K562 (cell line): ENCODE data around the gene CCDC88C. TPM values are rescaled to one million over a fixed set of nuclear protein-coding genes. Genes with fewer than 3 reads are reported as not detected.

Source experiments
- ATAC-seq: fragments of 200-7000 bp; cut with Tn5 transposase; 3 replicates; pipeline ENCODE4 v1.9.1; 2020; ENCODE audit warnings: moderate library complexity
- BruUV-seq: library from RNA; stranded (reverse); fragments of 400-500 nt; replicated peaks from 2 replicates; lab custom pipeline; 2021; lab: Mats Ljungman, UMichigan
- CTCF ChIA-PET: fragments of 300-600 bp; formaldehyde crosslinking; extraction: SDS; loops from one replicate; lab custom pipeline; 2021; ENCODE audit warnings: low intra/inter-chr PET ratio; lab: Yijun Ruan, JAX
- POLR2A ChIA-PET: fragments of 300-600, 350-650 bp; sonication (Branson Sonifier 250); formaldehyde crosslinking; extraction: SDS; loops from one replicate; lab custom pipeline; 2021; ENCODE audit warnings: antibody characterized with exemption, inconsistent platforms; lab: Yijun Ruan, JAX
- DNase-seq, 4 experiments: peaks; one replicate each; pipeline versions ENCODE4 v3.0.0 to v3.0.0-alpha.2; 2011 to 2018; ENCODE audit warnings: low spot score in 3 of 4, mixed read lengths in 3 of 4; ENCODE audit errors: extremely low read depth in 1 of 4
- FAIRE-seq: peaks from 2 replicates; lab custom pipeline; 2011; peaks lifted over from hg19 to GRCh38; lab: Jason Lieb, UNC
- H2AFZ ChIP-seq: 2 replicates; pipeline ENCODE4 v1.6.0; 2011; ENCODE audit warnings: low read depth, low read length, control low read depth, inconsistent platforms
- H3K27ac ChIP-seq: fragments of 200-600 bp; 3 replicates; pipeline ENCODE4 v1.8.0; 2011; ENCODE audit warnings: low read depth, mild to moderate bottlenecking, control low read depth, inconsistent platforms, low read length, moderate library complexity, mixed read lengths; ENCODE audit errors: extremely low read depth
- H3K27me3 ChIP-seq, 2 experiments: fragments of 300-600 bp in 1 of 2; 2 replicates in 1 of 2; 3 replicates in 1 of 2; pipeline versions ENCODE4 v1.6.0 to v1.8.0; 2011; ENCODE audit warnings: inconsistent platforms in 2 of 2, low read length in 2 of 2, mild to moderate bottlenecking in 1 of 2, mixed read lengths in 1 of 2, moderate library complexity in 1 of 2; ENCODE audit not compliant: control insufficient read depth in 2 of 2, insufficient read depth in 2 of 2
- H3K36me3 ChIP-seq: fragments of 300-600 bp; 3 replicates; pipeline ENCODE4 v1.8.0; 2011; ENCODE audit warnings: mild to moderate bottlenecking, low read length, inconsistent platforms; ENCODE audit not compliant: control insufficient read depth, insufficient read depth
- H3K4me1 ChIP-seq, 2 experiments: fragments of 200-600 bp in 1 of 2; replicated peaks in 1 of 2; 2 replicates in 1 of 2; 3 replicates in 1 of 2; pipeline versions ENCODE4 v1.5.1 to v1.8.0; 2011; ENCODE audit warnings: inconsistent platforms in 2 of 2, low read length in 2 of 2, mild to moderate bottlenecking in 1 of 2, mixed read lengths in 1 of 2, moderate library complexity in 1 of 2; ENCODE audit not compliant: control insufficient read depth in 2 of 2, insufficient read depth in 2 of 2
- H3K4me2 ChIP-seq: 2 replicates; pipeline ENCODE4 v1.6.1; 2011; ENCODE audit warnings: low read length, control low read depth, inconsistent platforms, mixed read lengths; ENCODE audit not compliant: insufficient read depth
- H3K4me3 ChIP-seq: fragments of 200-600 bp; sonication (generic), shearing (Covaris generic); 2 replicates; pipeline ENCODE4 v1.5.1; 2016; ENCODE audit warnings: control low read depth, inconsistent platforms
- H3K79me2 ChIP-seq: fragments of 200-600 bp; 3 replicates; pipeline ENCODE4 v1.8.0; 2011; ENCODE audit warnings: low read length, inconsistent platforms; ENCODE audit not compliant: control insufficient read depth, insufficient read depth
- H3K9ac ChIP-seq, 2 experiments: 2 replicates each; pipeline versions ENCODE4 v1.6.0 to v1.6.1; 2011; ENCODE audit warnings: low read depth in 2 of 2, low read length in 2 of 2, control low read depth in 1 of 2, inconsistent platforms in 1 of 2, mild to moderate bottlenecking in 1 of 2, mixed read lengths in 1 of 2; ENCODE audit not compliant: insufficient read depth in 1 of 2
- H3K9me1 ChIP-seq: one replicate; pipeline ENCODE4 v1.6.0; 2011; ENCODE audit warnings: inconsistent platforms, mild to moderate bottlenecking, low read length, moderate library complexity; ENCODE audit not compliant: control insufficient read depth, insufficient read depth
- H3K9me3 ChIP-seq: replicated peaks from 2 replicates; pipeline ENCODE4 v1.5.1; 2011; ENCODE audit warnings: low read depth, low read length, inconsistent platforms; ENCODE audit not compliant: control insufficient read depth, insufficient read depth
- H4K20me1 ChIP-seq: replicated peaks from 2 replicates; pipeline ENCODE4 v1.6.1; 2011; ENCODE audit warnings: low read length, inconsistent platforms, mixed read lengths; ENCODE audit not compliant: control insufficient read depth, insufficient read depth
- CBX3 ChIP-seq, 2 experiments: IDR thresholded peaks; 1 replicate in 1 of 2; 2 replicates in 1 of 2; pipeline ENCODE4 v1.6.1; 2012; ENCODE audit warnings: inconsistent platforms in 2 of 2, low read length in 2 of 2, borderline replicate concordance in 1 of 2, control low read depth in 1 of 2
- ETS2 ChIP-seq: IDR thresholded peaks from 2 replicates; pipeline ENCODE4 v1.6.1; 2016; ENCODE audit warnings: borderline replicate concordance, missing genetic modification characterization, mild to moderate bottlenecking, moderate library complexity, missing compliant biosample characterization; ENCODE audit not compliant: poor library complexity, severe bottlenecking
- L3MBTL2 ChIP-seq: fragments of 450-650 bp; IDR thresholded peaks from 2 replicates; pipeline ENCODE4 v1.6.1; 2016; ENCODE audit warnings: mild to moderate bottlenecking, moderate library complexity
- SMAD3 ChIP-seq: fragments of 450-650 bp; formaldehyde crosslinking; conservative IDR thresholded peaks from 2 replicates; pipeline ENCODE4 v1.4.0; 2020; ENCODE audit warnings: mild to moderate bottlenecking
- THRAP3 ChIP-seq: fragments of 450-650 bp; IDR thresholded peaks from 2 replicates; pipeline ENCODE4 v1.6.1; 2016; ENCODE audit warnings: mild to moderate bottlenecking, inconsistent platforms, borderline replicate concordance
- ZFX ChIP-seq: sonication (generic); formaldehyde crosslinking; IDR thresholded peaks from 2 replicates; pipeline ENCODE4 v1.8.0; 2022; ENCODE audit warnings: mild to moderate bottlenecking, missing genetic modification reagents, moderate library complexity
- ZNF699 ChIP-seq: fragments of 250-450 bp; sonication (Bioruptor Pico); IDR thresholded peaks from 2 replicates; pipeline ENCODE4 v1.8.0; 2021; ENCODE audit warnings: mild to moderate bottlenecking, moderate library complexity; ENCODE audit not compliant: insufficient replicate concordance
- ZNF707 ChIP-seq: fragments of 250-450 bp; sonication (Bioruptor Pico); conservative IDR thresholded peaks from 2 replicates; pipeline ENCODE4 v1.8.0; 2022; ENCODE audit warnings: inconsistent platforms, mild to moderate bottlenecking, moderate library complexity
- WGBS: fragments of 100-300 bp; shearing (Covaris generic); methylation state at CpG from one replicate; pipeline ENCODE4 v1.1.6; 2016; ENCODE audit warnings: low coverage, mixed read lengths; ENCODE audit not compliant: insufficient coverage; ENCODE audit errors: missing lambda C conversion rate; 5-methylcytosine and 5-hydroxymethylcytosine counted together
- in situ Hi-C: fragments of 300-500 bp; cut with MboI; formaldehyde crosslinking; loops from 4 replicates; pipeline ENCODE4 v1.15.0; 2018; ENCODE audit warnings: inconsistent platforms, mixed read lengths
- intact Hi-C: fragments of 100-400 bp; cut with micrococcal nuclease; formaldehyde crosslinking; loops from 2 replicates; pipeline ENCODE4 v1.14.2; 2022
- polyA plus RNA-seq, 8 experiments: library from polyadenylated mRNA; depleted of rRNA in 4 of 8; stranded (reverse) in 5 of 8; unstranded in 3 of 8; fragments of >200 nt; fragmentation: Nextera tagmentation in 2 of 8; fragmentation: Illumina TruSeq in 1 of 8; extraction: Ambion mirVana in 2 of 8; extraction: Trizol in 1 of 8; gene quantifications; 2 replicates each; pipeline versions ENCODE4 v1.2.1 to v1.2.3, GENCODE V29; 2011 to 2014; ENCODE audit warnings: inconsistent platforms in 1 of 8, missing spikeins in 1 of 8
- total RNA-seq, 7 experiments: library from RNA; depleted of rRNA in 6 of 7; stranded (reverse); fragments of >200 nt in 6 of 7; fragmentation: Illumina TruSeq in 2 of 7; extraction: Trizol in 2 of 7; gene quantifications; 2 replicates each; pipeline versions ENCODE4 v1.2.1 to v1.2.3, GENCODE V29; 2011 to 2021; ENCODE audit warnings: low replicate concordance in 1 of 7
- TF ChIP-seq, protein P1 (sequence below), 3 experiments: IDR thresholded peaks in 2 of 3; conservative IDR thresholded peaks in 1 of 3; 2 replicates each; pipeline ENCODE4 v1.5.1; 2011 to 2012; ENCODE audit warnings: low read length in 3 of 3, mild to moderate bottlenecking in 3 of 3, control low read depth in 2 of 3, improper control_type of control experiment in 1 of 3, inconsistent platforms in 1 of 3, low read depth in 1 of 3, mixed read lengths in 1 of 3, moderate library complexity in 1 of 3; ENCODE audit not compliant: insufficient read depth in 2 of 3

The CCDC88C gene
- total and polyA plus RNA-seq, 9 of the 15 experiments (the other 6 are each of a cell fraction or from before 2014, with no cell fraction given) = 0.62 to 22.5 (median 10.7) TPM

DNA sequence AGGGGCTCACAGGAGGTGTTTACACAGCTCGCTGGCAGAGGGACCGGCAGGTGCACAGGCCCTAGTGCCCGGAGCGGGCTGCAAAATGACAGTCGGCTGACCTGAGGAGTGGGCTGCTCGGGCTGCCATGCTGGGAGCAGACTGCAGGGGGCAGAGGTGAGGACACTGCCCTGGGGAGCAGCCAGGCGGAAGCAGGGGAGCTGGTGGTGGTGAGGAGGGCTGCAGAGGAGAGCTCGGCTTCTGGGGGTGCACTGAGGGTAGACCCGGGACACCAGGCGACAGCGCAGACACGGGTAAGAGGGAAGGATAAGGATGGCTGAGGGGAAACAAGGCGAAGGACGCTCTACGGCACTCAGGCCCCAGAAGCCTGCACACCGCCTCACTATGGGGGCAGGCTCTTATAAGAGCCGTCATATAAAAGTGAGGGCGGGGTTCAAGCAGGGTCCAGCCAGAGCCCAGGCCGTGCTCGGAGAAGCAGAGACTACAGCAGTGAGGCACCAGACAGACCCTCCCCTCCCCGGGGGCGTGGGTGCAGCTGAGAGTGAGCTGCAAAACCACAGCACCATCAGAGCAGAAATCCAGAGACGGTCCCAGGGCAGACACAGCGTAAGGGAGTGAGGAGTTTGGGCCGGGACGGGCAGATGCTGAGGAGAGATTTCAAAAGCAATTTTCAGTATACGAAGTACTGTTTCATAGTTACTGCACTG, 62.5 kb downstream of the CCDC88C start:
- Histone ChIP-seq H3K4me3 (no peak overlapping the region), H3K4me2 (no peak overlapping the region), H3K79me2 (no peaks in the 10 kb centered on the region)

More for the DNA sequence above, 62.5 kb downstream of the CCDC88C start:
- peaks cover 0 to 10% of the 10 kb centered on the region in 2 experiments; a peak in 2 of 5 replicates for H3K4me1 ChIP-seq
- DNase-seq (peak in 3 of 4 experiments; percentile 31 to 49 (median 32)), FAIRE-seq (no peak), ATAC-seq (peak; percentile 80)
- no peak overlapping the region for H2AFZ ChIP-seq
- in situ Hi-C loops (no loop called here), intact Hi-C loops (no loop called here)
- H3K36me3 ChIP-seq = peaks cover 6% of the 10 kb centered on the region; the same call in 1 of the 3 replicates
- CTCF ChIA-PET = interaction anchor here (0.6 kb wide), 1 partner anchor 544 kb away, joined by 3 read pairs; no protein-coding TSS in a partner anchor
- H3K27me3 ChIP-seq = no peaks in the 10 kb centered on the region
- no TSS peak for BruUV-seq
- TF ChIP-seq L3MBTL2 (no peak), CBX3 (IDR thresholded peaks at IDR 0.05; ENCODE audit: borderline replicate concordance in 1 of 2, low read length in 2 of 2) (no peak), ZNF707 (no peak), ZNF699 (CRISPR knock-in tag) (no peak), ETS2 (tag) (no peak), THRAP3 (no peak), SMAD3 (CRISPR knock-in tag) (no peak), ZFX (CRISPR knock-in tag) (no peak)
- TF ChIP-seq, protein P1, sequence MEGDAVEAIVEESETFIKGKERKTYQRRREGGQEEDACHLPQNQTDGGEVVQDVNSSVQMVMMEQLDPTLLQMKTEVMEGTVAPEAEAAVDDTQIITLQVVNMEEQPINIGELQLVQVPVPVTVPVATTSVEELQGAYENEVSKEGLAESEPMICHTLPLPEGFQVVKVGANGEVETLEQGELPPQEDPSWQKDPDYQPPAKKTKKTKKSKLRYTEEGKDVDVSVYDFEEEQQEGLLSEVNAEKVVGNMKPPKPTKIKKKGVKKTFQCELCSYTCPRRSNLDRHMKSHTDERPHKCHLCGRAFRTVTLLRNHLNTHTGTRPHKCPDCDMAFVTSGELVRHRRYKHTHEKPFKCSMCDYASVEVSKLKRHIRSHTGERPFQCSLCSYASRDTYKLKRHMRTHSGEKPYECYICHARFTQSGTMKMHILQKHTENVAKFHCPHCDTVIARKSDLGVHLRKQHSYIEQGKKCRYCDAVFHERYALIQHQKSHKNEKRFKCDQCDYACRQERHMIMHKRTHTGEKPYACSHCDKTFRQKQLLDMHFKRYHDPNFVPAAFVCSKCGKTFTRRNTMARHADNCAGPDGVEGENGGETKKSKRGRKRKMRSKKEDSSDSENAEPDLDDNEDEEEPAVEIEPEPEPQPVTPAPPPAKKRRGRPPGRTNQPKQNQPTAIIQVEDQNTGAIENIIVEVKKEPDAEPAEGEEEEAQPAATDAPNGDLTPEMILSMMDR (IDR thresholded peaks at IDR 0.05 in 2 of 3, conservative IDR thresholded peaks at IDR 0.05 in 1 of 3; ENCODE audit: insufficient read depth in 2 of 3, low read depth in 1 of 3, low read length in 3 of 3) = peak; percentile 33 to 43 (median 42); a peak in 4 of 6 replicates
- H3K9me3 ChIP-seq = no peaks in the 10 kb centered on the region
- H3K9me1 ChIP-seq = peaks cover 5% of the 10 kb centered on the region
- H3K27ac ChIP-seq = no peak overlapping the region
- 76% methylated on average over 17 of the region's 27 CpGs for WGBS
- peaks cover 4% of the 10 kb centered on the region; the same call in 1 of the 2 replicates for H4K20me1 ChIP-seq
- POLR2A ChIA-PET = interaction anchor here (0.7 kb wide), 1 partner anchor 13 kb away, joined by 3 read pairs; no protein-coding TSS in a partner anchor
- peak overlapping the region in 1 of 2 experiments; percentile 26; a peak in 1 of 4 replicates for H3K9ac ChIP-seq
